GM18526 (cell line): Measurements from ENCODE around the gene SSX2IP.

Experiments used
- POLR2A ChIP-seq: IDR thresholded peaks from 3 replicates; pipeline ENCODE4 v1.6.1; 2011; ENCODE audit not compliant: insufficient read length; ENCODE audit errors: extremely low read depth

SSX2IP gene, protein sequence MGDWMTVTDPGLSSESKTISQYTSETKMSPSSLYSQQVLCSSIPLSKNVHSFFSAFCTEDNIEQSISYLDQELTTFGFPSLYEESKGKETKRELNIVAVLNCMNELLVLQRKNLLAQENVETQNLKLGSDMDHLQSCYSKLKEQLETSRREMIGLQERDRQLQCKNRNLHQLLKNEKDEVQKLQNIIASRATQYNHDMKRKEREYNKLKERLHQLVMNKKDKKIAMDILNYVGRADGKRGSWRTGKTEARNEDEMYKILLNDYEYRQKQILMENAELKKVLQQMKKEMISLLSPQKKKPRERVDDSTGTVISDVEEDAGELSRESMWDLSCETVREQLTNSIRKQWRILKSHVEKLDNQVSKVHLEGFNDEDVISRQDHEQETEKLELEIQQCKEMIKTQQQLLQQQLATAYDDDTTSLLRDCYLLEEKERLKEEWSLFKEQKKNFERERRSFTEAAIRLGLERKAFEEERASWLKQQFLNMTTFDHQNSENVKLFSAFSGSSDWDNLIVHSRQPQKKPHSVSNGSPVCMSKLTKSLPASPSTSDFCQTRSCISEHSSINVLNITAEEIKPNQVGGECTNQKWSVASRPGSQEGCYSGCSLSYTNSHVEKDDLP

DNA sequence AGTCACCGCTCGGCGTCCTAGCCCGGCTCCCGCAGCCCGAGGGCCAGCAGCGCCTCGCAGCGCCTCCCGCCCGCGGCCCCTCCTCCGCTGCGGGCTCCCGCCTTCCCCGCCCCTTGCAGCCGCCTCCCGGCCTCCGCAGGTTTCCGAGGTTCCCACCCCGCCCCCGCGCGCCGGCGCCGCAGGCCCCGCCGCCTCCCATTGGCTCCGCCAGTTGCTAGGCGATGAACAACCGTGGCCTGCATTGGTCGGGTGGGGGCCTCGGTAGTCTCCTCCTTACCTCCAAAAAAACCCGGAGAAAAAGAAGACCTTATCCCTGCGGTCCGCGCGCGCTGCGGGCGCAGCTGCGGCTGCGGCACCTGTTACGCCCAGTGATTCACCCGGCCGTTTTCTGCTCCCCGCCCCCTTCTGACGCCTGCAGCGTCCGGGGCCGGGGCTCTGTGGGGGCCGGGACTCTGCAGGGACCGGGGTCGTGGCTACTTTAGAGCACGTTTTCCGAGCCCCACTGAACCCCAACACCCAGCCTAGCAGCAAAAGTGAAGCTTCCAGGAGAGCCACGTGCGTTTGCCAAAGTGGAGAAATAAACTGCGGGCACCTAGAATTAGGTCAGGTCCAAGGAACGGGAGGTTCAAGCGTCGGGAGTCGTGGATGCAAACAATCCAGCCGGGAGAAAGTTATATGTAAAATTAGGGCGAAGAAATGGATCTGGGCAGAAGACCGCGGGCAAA is at the start of gene SSX2IP:
SSX2IP (minus strand) TSS at position 65 of the 725 bp plus-strand sequence. CDS start 19,242 bp downstream, outside the sequence.
- peak; percentile 68 for TF ChIP-seq POLR2A

DNA sequence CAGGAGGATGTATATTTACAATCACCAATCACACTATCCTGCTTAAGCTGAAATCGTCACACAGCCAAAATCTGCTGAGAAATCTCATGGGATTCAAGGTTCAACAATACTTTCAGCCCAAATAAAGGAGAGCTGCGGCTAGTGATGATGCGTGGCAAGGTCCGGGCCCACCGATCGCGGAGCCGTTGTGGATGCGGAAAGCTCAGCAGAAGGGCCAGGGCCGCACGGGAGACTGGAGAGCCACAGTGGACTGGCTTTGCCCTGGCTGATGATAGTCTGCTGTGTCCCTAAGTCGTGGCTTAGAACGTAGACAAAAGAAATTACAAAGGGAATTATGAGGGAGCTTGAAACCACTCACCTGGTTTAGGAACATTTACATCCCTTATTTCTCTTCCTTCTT is 48.0 kb upstream of the SSX2IP start:
- TF ChIP-seq POLR2A = no peak

DNA sequence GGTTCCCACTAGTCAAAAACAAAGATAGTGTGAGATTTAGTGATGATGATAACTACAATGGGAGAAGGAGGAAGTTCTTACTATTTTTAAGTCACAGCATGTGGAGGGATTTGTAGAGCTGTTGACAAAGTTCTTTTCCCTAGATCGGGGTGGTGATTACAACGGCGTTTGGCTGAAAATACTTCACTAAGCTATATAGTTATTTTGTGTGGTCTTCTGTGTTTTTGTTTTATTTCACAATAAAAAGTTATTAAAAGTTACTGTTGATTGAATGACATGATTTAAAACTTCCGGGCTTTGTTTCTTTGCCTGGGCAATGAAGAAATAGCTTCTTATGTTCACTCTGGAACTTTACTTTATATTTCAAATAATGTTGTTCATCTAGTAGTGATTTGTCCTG is 47.3 kb upstream of the SSX2IP start:
- TF ChIP-seq POLR2A = no peak

DNA sequence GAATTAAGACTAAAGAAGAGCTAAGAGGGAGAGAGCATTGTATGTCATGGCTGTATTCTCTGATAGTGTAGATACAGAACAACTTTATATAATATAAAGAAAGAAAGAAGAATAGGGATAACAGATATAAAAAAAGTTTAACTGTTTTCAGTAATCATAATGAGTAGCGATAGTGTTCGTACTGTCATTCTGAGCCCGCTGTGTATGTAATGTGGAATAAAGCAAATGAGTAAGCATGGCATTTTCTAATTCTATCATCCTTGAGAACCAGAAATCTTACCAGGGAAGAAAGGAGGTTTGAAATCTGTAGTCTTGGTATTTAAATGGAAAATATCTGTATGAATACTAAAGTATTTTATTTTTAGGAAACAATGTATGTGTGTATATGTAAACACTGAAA is 46.7 kb upstream of the SSX2IP start:
- TF ChIP-seq POLR2A = no peak

DNA sequence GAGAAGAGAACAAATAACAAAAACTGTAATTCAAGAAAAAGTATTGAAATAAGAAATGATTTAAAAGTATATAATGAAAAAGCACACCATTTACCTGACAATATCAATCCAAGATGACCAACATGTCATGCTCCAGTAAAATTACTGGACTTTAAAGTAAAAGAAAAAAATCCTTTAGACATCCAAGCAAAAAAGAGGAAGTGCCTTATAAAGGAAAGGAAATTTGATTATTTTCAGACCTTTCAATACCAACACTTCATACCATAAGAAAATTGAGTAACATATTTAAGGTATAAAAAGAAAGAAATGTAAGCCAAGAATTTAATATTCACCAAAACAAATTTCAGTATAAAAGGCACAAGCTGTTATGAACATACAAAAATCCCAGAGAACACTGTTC is 46.2 kb upstream of the SSX2IP start:
- no peak for TF ChIP-seq POLR2A

DNA sequence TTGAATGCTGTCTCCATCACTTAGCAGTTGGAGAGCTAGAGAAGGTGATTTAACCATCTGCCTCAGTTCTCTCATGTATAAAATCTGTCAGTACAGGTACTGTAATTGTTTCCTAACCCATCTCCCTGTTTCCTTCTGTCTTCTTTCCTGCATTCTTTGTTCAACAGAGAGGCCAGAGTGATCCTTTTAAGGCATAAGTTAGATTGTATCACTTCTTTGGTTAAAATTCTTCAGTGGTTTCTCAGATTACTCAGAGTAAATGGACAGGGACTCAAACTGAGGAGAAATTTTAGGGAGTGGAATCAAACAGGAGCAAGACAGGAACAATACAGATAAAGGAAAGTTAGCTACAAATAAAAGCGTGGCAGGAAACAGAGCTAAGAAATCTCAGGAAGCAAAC is 45.2 kb upstream of the SSX2IP start:
- no peak for TF ChIP-seq POLR2A

DNA sequence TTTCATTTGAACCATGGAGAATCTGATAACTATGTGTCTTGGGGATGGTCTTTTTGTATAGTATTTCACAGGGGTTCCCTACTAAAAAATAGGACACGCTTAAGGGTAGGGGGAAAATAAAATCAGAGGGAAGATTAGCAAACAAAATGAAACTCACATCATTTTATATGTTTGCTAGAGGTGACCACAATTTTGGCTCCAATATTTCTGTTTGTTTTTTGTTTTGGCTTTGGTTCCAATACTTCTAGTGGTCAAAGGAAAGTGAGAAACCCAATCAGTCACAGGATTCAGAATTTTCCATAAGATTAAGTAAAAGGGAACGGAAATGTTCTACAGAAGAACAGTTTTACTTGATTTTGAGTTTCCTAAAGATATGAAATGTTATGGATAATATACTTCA is 42.3 kb upstream of the SSX2IP start:
- TF ChIP-seq POLR2A = no peak

DNA sequence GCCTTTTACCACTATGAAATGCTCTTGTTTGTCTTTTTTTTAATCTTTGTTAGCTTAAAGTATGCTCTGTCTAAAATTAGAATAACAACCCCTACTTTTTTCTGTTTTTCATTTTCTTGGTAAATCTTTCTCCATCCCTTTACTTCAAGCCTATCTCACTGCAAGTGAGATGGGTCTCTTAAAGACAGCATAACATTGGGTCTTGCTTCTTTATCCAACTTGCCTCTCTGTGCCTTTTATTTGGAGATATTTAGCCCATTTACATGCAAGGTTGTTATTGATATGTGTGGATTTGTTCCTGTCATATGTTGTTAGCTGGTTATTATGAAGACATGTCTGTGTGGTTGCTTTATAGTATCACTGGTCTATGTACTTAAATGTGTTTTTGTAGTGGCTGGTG is 41.3 kb upstream of the SSX2IP start:
- TF ChIP-seq POLR2A = no peak

DNA sequence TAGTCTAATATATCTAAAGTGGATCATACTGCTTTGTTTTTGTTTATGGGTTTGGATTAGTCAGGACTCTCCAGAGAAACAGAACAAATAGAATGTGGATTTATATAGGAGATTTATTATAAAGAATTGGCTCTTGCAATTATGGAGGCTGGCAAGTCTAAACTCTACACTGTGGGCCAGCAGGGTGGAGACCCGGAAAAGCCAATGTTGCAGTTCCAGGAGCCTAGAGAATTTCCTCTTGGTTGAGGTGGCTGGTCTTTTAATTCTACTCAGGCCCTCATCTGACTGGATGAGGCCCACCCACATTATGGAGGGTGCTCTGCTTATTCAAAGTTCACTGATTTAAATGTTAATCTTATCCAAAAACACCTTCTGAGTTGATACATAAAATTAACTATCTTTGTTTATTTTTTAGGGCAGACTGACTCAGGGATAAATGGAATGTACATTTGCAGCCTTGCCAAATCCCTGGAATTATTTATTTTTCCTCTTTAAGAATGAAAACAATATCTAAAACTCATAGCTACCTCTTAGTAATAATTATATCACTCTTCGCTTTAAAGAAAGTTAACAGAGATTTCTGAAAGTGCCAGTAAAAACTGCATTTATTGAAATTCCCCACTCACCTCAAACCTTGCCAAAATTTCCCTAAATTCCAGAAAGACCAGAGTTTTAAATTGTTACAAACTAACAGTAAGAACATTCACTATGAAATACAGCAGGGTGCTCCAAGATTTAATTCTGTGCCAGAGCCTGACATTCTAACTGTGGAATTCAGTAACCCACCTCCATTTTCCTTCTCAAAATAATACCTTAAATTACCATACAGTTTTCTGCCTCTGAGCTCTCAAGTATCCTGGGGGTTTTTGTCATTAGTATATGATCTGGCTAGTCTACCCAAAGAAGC is 36.6 kb upstream of the SSX2IP start:
- no peak for TF ChIP-seq POLR2A

DNA sequence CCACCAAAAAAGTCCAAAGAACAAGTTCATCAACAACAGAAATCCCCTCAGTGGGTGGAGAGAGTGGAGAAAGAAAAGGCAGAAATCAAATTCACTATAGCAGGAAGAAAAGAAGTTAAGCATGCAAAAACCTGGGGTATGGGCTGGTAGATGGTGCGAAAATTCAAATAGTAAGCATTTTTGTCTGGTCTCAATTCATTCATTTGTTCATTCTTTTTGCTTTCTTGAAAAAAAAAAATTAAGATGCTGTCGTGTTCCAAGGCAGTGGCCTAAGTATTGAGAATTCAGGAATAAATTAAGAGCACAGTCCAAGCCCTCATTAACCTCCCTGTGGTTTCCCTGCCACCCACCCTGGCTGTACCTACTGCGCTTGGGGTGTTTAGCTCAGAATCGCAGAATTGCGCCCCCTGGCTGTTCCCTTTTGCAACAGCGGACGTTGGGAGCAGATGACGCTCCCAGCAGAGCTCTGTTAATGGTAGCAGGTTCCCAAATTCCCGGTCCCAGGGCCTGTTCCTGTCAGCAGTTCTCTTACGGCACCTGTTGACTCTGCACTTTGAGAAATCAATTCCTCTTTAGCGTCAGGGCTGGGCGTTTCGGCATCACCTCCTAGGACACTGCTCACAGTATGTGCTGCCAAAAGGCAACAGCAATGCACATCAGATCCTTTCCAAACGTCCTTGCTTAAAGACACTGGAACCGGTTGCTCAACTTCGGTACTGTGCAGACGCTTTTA is 34.0 kb upstream of the SSX2IP start:
- no peak for TF ChIP-seq POLR2A

DNA sequence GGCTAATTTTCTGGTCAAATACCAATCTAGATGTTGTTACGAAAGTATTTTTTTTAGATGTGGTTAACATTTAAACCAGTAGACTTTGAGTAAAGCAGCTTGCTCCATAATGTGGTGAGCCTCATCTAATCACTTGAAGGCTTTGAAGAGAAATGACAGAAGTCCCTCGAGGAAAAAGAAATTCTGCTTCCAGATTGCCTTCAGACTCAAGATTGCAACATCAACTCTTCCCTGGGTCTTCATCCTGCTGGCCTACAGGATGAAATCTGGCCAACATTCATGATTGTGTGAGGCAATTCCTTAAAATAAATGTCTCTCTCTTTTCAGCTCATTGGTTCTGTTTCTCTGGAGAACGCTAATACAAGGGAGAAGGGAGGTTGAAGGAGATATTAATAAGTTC is 32.5 kb upstream of the SSX2IP start:
- TF ChIP-seq POLR2A = no peak

DNA sequence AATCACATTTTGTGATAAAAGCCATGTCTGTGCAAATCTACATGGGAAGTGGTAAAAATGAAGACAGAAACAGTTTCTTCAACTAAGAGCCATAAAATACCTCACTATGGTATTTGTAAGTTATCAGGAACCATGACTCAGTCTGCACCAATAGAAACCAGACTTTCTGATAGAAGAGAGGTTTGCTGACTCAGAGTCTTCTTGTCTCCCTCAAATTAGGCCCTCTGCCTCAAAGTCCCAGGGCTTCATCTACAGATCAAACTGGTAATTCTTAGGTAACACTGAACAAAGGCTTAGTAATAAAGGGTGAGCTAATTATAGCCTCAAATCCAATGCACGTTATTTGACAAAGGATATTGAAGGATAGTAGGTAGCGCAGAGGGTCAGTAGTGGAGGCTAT is 30.9 kb upstream of the SSX2IP start:
- no peak for TF ChIP-seq POLR2A

DNA sequence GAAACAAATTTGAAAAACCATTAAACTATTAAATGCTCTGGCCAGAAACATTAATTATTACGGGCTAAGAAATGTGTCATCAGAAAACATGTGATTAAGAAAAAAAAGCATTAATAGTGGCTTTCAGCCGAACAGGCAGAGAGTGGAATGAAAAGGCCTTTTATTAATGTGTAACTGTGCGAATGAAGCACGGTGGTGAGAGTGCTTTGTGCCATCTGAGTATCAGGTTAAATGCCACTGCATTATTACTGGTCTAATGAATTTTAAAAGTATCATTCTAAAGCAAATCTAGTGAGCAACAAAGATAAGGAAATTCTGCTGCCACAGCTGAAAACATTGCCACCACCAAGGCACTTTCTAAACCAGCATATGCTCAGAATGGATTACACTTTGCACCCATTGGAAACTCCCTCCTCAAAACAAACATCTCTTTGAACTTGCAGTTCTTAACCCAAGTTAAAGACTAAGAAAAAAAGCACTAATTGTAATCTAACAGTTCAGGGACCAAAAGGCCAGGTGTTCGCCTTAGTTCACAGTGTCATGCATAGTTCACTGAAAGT is 30.0 kb upstream of the SSX2IP start:
- TF ChIP-seq POLR2A = no peak

DNA sequence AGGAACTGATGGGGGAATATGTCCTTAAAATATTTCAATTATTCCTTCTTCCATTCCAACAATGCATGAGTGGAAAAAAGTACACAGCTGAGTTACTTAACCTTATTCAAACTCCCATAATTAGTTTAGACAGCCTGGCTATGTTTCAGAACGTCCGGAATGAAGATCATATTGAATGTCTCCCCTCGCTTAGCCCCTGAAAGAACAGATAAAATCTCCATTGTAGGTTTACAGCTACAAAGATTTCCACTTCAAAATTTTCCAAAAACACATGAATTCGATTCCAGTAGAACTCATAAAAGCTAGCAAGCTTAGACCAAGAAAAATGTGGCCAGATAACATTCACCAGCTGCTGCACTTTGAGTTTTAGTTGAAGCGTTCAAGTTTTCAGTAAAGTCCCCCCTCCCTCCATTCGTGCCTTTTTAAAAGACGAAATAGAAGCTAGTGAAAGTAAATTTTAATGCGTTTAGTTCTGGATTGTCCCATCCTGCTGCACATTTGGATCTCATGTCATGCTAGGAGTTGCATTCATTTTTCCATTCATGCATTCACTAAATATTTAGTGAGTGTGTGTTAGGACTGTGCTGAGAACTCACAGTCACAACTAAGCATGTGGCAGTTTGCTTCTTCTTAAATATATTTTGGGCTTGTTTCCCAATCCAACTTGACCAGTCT is 29.4 kb upstream of the SSX2IP start:
- no peak for TF ChIP-seq POLR2A
